K562 (cell line): Measurements from ENCODE around the gene SLC3A2. TPM values are rescaled to one million over a fixed set of nuclear protein-coding genes. Genes with fewer than 3 reads are reported as not detected.

Source experiments
- COPS2 ChIP-seq: fragments of 450-650 bp; conservative IDR thresholded peaks from 2 replicates; pipeline ENCODE4 v1.6.1; 2016; ENCODE audit warnings: mild to moderate bottlenecking, moderate library complexity
- POLR2B ChIP-seq: fragments of 450-650 bp; IDR thresholded peaks from 2 replicates; pipeline ENCODE4 v1.6.1; 2018; ENCODE audit warnings: low read depth; ENCODE audit not compliant: partially characterized antibody
- SMAD3 ChIP-seq: fragments of 450-650 bp; formaldehyde crosslinking; conservative IDR thresholded peaks from 2 replicates; pipeline ENCODE4 v1.4.0; 2020; ENCODE audit warnings: mild to moderate bottlenecking
- SRF ChIP-seq, 2 experiments: fragments of 250-450, 450-650 bp in 1 of 2; sonication (Bioruptor Pico) in 1 of 2; sonication (generic) in 1 of 2; formaldehyde crosslinking; IDR thresholded peaks; 2 replicates each; pipeline versions ENCODE4 v1.5.0 to v1.5.1; 2020 to 2022; ENCODE audit warnings: mild to moderate bottlenecking in 1 of 2, missing genetic modification reagents in 1 of 2
- ZNF12 ChIP-seq: sonication (generic); formaldehyde crosslinking; IDR thresholded peaks from 2 replicates; pipeline ENCODE4 v1.4.0; 2020; ENCODE audit warnings: mild to moderate bottlenecking, missing genetic modification reagents
- ZNF133 ChIP-seq: fragments of 250-450 bp; sonication (Bioruptor Pico); IDR thresholded peaks from 2 replicates; pipeline ENCODE4 v1.4.0; 2020; ENCODE audit warnings: mild to moderate bottlenecking
- ZNF274 ChIP-seq: IDR thresholded peaks from 2 replicates; pipeline ENCODE4 v1.6.1; 2011; ENCODE audit warnings: low read depth, mild to moderate bottlenecking, low read length, moderate library complexity, borderline replicate concordance
- polyA plus RNA-seq, 8 experiments: library from polyadenylated mRNA; depleted of rRNA in 4 of 8; stranded (reverse) in 5 of 8; unstranded in 3 of 8; fragments of >200 nt; fragmentation: Nextera tagmentation in 2 of 8; fragmentation: Illumina TruSeq in 1 of 8; extraction: Ambion mirVana in 2 of 8; extraction: Trizol in 1 of 8; gene quantifications; 2 replicates each; pipeline versions ENCODE4 v1.2.1 to v1.2.3, GENCODE V29; 2011 to 2014; ENCODE audit warnings: inconsistent platforms in 1 of 8, missing spikeins in 1 of 8
- total RNA-seq, 7 experiments: library from RNA; depleted of rRNA in 6 of 7; stranded (reverse); fragments of >200 nt in 6 of 7; fragmentation: Illumina TruSeq in 2 of 7; extraction: Trizol in 2 of 7; gene quantifications; 2 replicates each; pipeline versions ENCODE4 v1.2.1 to v1.2.3, GENCODE V29; 2011 to 2021; ENCODE audit warnings: low replicate concordance in 1 of 7
- TF ChIP-seq, protein P1 (sequence below): fragments of 450-650 bp; formaldehyde crosslinking; IDR thresholded peaks from 2 replicates; pipeline ENCODE4 v1.4.0; 2022; ENCODE audit warnings: missing genetic modification characterization
- TF ChIP-seq, protein P2 (sequence below): fragments of 250-450 bp; sonication (Bioruptor Pico); IDR thresholded peaks from 2 replicates; pipeline ENCODE4 v1.4.0; 2020; ENCODE audit warnings: mild to moderate bottlenecking
- TF ChIP-seq, protein P3 (sequence below): fragments of 450-650 bp; IDR thresholded peaks from 2 replicates; pipeline ENCODE4 v1.6.1; 2016; ENCODE audit warnings: mild to moderate bottlenecking
- TF ChIP-seq, protein P4 (sequence below): IDR thresholded peaks from 2 replicates; pipeline ENCODE4 v1.6.1; 2012; ENCODE audit warnings: low read depth, low read length, improper control_type of control experiment, borderline replicate concordance

The SLC3A2 gene
- total and polyA plus RNA-seq, 9 of the 15 experiments (the other 6 are each of a cell fraction or from before 2014, with no cell fraction given): 20.0 to 296 (median 214) TPM

DNA sequence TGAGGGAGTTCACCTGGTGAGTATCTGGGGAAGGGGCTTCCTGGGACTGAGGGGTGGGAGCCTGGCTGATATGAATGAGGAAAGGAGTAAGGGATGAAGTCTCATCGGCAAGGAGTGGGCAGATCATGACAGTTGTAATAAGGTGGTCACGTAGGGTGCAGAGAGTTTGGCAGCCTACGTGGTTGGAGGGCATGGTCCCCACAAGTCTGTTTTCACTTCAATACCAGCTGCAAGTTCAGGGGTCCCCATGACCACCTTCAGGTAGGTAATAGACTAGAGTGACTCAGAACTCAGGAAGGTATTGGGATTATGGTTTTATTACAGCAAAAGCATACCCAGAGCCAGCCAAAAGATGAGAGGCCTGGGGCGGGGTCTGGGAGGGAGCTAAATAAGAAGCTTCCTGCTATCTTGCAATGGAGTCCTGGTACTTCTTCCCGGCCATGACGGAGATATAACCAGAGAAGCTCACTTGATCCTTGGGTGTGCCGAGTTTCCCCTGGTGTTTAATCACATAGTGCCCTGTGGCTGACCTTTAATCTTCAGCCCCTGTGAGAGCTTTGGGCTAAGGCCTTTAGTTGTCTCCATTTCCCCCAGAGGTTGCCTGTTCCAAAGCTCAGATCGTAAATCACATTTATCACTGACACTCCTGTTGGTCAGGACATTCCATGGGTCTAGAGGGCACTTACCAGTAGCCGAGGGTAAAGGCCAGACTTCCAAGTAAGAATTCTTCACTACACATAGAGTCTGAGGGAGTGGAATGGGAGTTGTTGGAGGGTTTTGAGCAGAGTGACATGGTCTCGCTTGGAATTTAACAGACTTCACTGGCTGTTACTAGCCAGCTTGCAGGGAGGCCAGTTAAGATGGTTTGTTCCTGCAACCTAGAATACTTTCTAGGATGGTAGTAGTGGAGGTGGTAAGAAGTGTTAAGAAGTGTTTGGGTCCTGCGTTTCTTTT, 9.1 kb downstream of the SLC3A2 start (continued):
- TF ChIP-seq, protein P1, sequence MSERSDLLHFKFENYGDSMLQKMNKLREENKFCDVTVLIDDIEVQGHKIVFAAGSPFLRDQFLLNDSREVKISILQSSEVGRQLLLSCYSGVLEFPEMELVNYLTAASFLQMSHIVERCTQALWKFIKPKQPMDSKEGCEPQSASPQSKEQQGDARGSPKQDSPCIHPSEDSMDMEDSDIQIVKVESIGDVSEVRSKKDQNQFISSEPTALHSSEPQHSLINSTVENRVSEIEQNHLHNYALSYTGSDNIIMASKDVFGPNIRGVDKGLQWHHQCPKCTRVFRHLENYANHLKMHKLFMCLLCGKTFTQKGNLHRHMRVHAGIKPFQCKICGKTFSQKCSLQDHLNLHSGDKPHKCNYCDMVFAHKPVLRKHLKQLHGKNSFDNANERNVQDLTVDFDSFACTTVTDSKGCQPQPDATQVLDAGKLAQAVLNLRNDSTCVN (CRISPR knock-in tag): peak; percentile 89
- TF ChIP-seq SRF (CRISPR knock-in tag; IDR thresholded peaks at IDR 0.05) (0 out of 4 replicates have a peak, but pooled peaks of 1 of the 2 experiments have one; percentile 54), ZNF133 (CRISPR knock-in tag) (no peak), POLR2B (peak; percentile 98), COPS2 (no peak), ZNF274 (no peak), ZNF12 (CRISPR knock-in tag) (no peak), SMAD3 (peak; percentile 87)
- TF ChIP-seq, protein P2, sequence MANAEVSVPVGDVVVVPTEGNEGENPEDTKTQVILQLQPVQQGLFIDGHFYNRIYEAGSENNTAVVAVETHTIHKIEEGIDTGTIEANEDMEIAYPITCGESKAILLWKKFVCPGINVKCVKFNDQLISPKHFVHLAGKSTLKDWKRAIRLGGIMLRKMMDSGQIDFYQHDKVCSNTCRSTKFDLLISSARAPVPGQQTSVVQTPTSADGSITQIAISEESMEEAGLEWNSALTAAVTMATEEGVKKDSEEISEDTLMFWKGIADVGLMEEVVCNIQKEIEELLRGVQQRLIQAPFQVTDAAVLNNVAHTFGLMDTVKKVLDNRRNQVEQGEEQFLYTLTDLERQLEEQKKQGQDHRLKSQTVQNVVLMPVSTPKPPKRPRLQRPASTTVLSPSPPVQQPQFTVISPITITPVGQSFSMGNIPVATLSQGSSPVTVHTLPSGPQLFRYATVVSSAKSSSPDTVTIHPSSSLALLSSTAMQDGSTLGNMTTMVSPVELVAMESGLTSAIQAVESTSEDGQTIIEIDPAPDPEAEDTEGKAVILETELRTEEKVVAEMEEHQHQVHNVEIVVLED (CRISPR knock-in tag): 0 out of 2 replicates have a peak, but pooled peaks have one; percentile 10
- TF ChIP-seq, protein P3, sequence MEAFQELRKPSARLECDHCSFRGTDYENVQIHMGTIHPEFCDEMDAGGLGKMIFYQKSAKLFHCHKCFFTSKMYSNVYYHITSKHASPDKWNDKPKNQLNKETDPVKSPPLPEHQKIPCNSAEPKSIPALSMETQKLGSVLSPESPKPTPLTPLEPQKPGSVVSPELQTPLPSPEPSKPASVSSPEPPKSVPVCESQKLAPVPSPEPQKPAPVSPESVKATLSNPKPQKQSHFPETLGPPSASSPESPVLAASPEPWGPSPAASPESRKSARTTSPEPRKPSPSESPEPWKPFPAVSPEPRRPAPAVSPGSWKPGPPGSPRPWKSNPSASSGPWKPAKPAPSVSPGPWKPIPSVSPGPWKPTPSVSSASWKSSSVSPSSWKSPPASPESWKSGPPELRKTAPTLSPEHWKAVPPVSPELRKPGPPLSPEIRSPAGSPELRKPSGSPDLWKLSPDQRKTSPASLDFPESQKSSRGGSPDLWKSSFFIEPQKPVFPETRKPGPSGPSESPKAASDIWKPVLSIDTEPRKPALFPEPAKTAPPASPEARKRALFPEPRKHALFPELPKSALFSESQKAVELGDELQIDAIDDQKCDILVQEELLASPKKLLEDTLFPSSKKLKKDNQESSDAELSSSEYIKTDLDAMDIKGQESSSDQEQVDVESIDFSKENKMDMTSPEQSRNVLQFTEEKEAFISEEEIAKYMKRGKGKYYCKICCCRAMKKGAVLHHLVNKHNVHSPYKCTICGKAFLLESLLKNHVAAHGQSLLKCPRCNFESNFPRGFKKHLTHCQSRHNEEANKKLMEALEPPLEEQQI: no peak
- TF ChIP-seq, protein P4, sequence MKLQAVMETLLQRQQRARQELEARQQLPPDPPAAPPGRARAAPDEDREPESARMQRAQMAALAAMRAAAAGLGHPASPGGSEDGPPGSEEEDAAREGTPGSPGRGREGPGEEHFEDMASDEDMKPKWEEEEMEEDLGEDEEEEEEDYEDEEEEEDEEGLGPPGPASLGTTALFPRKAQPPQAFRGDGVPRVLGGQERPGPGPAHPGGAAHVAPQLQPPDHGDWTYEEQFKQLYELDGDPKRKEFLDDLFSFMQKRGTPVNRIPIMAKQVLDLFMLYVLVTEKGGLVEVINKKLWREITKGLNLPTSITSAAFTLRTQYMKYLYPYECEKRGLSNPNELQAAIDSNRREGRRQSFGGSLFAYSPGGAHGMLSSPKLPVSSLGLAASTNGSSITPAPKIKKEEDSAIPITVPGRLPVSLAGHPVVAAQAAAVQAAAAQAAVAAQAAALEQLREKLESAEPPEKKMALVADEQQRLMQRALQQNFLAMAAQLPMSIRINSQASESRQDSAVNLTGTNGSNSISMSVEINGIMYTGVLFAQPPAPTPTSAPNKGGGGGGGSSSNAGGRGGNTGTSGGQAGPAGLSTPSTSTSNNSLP: peak; percentile 46; the same call in 1 of the 2 replicates
